GM12872 (cell line): ENCODE measurements around the gene AUTS2.

Experiments used
- TF ChIP-seq, protein P1 (sequence below): IDR thresholded peaks from 3 replicates; pipeline ENCODE4 v1.5.1; 2011; ENCODE audit warnings: low read depth, mild to moderate bottlenecking, low read length, moderate library complexity; ENCODE audit not compliant: insufficient read depth

AUTS2 gene

DNA sequence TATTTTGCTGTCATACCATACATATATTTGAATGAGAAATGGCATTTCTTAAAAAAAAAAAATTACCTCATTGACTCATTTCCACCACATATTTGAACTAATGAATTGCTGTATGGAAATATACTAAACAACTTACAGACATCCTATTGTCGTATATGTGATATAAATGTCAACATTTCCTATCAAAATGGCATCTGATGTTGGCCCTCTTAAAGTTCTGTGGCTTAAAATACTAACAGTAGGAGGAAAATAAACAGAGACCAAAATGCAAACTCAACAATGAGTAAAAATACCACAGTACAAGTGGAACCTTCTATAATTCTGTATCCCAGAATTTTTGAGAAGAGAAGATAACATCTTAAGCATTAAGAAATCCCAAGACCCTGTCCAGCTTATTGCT, 1128.0 kb downstream of the AUTS2 start:
- TF ChIP-seq, protein P1, sequence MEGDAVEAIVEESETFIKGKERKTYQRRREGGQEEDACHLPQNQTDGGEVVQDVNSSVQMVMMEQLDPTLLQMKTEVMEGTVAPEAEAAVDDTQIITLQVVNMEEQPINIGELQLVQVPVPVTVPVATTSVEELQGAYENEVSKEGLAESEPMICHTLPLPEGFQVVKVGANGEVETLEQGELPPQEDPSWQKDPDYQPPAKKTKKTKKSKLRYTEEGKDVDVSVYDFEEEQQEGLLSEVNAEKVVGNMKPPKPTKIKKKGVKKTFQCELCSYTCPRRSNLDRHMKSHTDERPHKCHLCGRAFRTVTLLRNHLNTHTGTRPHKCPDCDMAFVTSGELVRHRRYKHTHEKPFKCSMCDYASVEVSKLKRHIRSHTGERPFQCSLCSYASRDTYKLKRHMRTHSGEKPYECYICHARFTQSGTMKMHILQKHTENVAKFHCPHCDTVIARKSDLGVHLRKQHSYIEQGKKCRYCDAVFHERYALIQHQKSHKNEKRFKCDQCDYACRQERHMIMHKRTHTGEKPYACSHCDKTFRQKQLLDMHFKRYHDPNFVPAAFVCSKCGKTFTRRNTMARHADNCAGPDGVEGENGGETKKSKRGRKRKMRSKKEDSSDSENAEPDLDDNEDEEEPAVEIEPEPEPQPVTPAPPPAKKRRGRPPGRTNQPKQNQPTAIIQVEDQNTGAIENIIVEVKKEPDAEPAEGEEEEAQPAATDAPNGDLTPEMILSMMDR: no peak

DNA sequence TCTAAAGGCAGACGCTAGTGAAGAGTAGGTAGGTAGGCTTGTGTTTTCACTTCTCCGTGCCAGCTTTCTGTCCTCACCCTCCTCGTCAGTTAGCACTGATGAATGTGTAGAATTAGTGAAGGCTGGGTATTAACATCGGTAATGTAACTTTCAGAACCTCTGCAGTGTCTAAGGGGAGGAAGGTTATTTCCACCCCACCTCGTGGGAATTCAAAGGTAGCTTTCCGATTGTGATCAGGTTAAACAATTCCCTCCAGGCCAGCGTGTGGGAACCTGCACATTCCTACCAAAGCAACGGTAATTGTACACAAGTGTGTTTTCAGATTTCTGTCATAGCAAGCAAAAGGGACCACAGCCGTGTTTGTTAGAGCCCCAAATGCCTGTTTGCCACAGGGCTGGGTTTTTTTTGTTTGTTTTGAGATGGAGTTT, 1128.7 kb downstream of the AUTS2 start:
- TF ChIP-seq, protein P1: no peak

DNA sequence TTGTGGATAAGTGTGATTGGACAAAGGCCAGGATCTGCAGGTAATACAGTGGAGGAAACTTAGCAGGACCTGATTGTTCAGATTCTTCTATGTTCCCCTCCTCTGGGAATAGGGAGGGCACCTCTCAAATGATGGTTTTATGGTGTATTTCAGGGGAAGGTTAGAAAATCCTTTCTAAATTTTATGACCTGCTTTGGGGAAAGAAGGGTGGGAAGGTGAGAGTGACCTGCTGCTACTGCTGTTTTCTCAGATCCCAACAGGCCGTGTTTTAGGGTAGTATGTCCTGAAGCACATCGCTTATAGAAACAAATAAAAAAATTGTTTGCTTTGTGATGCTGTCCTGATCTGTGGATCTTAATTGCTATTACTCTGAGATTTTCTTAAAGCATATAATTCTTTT, 1129.6 kb downstream of the AUTS2 start:
- TF ChIP-seq, protein P1: no peak

DNA sequence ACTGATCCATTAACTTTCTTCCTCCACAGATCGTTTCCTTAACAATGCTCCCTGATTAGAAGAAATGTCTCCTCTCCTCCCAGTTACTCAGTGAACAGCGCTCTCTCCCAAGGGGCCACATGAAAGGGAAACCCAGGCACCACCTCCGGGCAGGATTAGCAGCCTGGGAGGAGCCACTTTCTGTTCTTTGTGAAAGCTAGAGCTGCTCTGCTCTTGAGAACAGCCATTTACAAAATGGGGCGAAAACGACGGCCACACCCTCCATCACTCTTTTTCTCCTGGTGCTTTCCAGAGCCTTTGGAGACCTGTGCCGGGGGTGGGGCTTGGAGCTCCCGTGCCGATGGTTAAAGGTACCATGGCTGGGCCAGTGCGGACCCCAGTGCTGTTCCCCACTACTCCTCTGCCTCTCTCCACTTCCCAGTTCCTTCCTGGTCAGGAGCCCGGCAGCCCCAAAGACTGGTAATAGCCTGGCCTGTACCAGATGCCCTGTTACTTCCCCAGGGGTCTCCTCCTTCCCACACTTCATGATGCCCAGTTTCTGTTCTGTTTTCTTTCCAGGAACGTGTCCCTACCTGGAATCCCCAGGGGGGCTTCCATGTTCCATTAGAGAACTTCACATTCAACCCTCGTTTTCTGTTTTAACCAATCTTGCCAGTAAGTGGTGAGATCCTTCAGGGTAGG, 1130.7 kb downstream of the AUTS2 start:
- TF ChIP-seq, protein P1: no peak

DNA sequence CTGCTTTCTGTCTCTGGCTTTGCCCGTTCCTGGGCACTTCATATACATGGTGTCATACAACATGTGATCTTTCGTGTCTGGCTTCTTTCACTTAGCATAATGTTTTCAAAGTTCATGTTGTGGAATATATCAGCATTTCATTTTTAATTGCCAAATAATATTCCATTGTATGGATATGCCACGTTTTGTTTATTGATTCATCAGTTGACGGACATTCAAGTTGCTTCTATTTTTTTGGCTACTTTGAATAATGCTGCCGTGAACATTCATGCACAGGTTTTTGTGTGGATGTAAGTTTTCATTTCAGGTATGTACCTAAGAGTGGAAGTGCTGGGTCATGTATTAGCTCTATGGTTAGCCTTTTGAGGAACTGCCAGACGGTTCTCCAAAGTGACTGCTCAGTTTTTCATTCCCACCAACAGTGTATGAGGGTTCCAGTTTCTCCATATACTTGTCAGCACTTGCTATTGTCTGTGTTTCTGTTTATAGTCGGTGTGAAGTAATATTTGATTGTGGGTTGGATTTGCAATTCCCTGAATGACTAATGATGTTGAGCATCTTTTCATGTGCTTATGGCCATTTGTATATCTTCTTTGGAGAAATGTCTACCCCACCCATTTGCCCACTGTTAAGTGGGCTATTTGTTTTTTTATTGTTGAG, 1132.3 kb downstream of the AUTS2 start:
- TF ChIP-seq, protein P1: no peak

DNA sequence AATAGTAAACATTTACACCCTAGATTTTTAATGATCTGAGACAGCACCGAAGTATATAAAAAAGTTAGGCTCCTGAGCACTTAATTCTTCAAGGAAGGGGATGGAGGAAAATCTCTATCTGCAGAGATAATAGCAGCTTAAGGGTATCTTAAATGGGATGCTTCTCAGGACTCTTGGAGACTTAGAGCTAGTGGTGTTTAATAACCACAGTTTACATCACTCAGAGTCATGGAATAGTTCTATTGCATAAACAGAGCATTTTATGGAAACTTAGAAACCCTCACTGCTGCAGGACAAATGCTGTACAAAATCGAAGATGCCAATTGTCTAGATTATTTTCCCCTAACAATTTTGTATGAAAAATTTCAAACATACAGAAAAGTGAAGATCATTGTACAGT, 1134.8 kb downstream of the AUTS2 start:
- TF ChIP-seq, protein P1: no peak

DNA sequence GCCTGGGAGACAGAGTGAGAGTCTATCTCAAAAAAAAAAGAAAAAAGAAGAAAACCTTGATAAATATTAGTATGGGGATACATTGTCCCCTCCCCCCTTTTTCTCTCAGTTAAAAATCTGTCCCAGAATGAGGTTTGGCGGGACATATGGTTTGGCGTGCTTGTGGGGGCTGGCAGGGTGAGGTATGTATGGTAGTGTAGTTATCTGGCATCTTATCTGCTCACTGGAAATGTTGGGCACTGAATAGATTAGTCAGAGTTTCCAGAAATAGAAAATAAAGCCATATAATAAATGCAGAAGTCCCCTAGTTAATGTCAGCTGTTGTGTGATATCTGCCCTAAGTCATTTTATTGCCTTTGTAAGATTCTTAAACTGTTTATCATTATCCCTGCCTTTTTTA, 1136.1 kb downstream of the AUTS2 start:
- TF ChIP-seq, protein P1: no peak
